Hematopoietic multipotent progenitor cell treated with erythropoietin and hydrocortisone succinate and interleukin-3 and kit ligand, for 8 days (in vitro differentiated cells): ENCODE data around the gene KCNA4.
"Not testable (repeated sequence)": the region's sequence is repeated elsewhere in the genome, so short reads cannot be mapped to it uniquely, and the experiment has no call there.

Source experiments
- DNase-seq: peaks from one replicate; pipeline ENCODE4 v3.0.0-alpha.2; 2015

Gene KCNA4

GRCh38 chr11:29989174-29989970 is 27.5 kb downstream of the KCNA4 start:
- no peak for DNase-seq

- DNase-seq = no peak
Observed at GRCh38 chr11:29985248-29985647, 31.6 kb downstream of the KCNA4 start.

- no peak for DNase-seq
Observed at GRCh38 chr11:29984544-29984943, 32.3 kb downstream of the KCNA4 start.

GRCh38 chr11:29978549-29978948 is 38.3 kb downstream of the KCNA4 start:
- DNase-seq = no peak

GRCh38 chr11:29975580-29975979 is 41.2 kb downstream of the KCNA4 start:
- not testable (repeated sequence) for DNase-seq

GRCh38 chr11:29963796-29964195 is 53.0 kb downstream of the KCNA4 start:
- no peak for DNase-seq

GRCh38 chr11:29963036-29963435 is 53.8 kb downstream of the KCNA4 start:
- DNase-seq = no peak

- DNase-seq = peak; percentile 4
Observed at GRCh38 chr11:29962243-29962642, 54.6 kb downstream of the KCNA4 start.
